ENCODE results near the gene OR6Y1.

The OR6Y1 gene

GRCh38 chr1:158537609-158538008 is 16.6 kb downstream of the OR6Y1 start:
- Histone ChIP-seq H3K9ac (ENCODE audit: low read length) (no peak overlapping the region), H2AFZ (ENCODE audit: low read depth, low read length) (no peak overlapping the region), H3K9me3 (ENCODE audit: insufficient read depth, low read length) (no peaks in the 10 kb centered on the region), H3K4me2 (ENCODE audit: low read length) (no peak overlapping the region), H3K27me3 (ENCODE audit: low read depth, low read length) (no peaks in the 10 kb centered on the region), H3K4me1 (ENCODE audit: low read length) (no peaks in the 10 kb centered on the region), H3K4me3 (ENCODE audit: low read length) (no peak overlapping the region), H4K20me1 (ENCODE audit: insufficient read depth, low read length) (no peaks in the 10 kb centered on the region), H3K27ac (ENCODE audit: low read length) (no peak overlapping the region), H3K79me2 (ENCODE audit: low read length) (no peaks in the 10 kb centered on the region), H3K36me3 (replicated peaks; ENCODE audit: low read depth, low read length) (no peaks in the 10 kb centered on the region)
- TF ChIP-seq, protein P1, sequence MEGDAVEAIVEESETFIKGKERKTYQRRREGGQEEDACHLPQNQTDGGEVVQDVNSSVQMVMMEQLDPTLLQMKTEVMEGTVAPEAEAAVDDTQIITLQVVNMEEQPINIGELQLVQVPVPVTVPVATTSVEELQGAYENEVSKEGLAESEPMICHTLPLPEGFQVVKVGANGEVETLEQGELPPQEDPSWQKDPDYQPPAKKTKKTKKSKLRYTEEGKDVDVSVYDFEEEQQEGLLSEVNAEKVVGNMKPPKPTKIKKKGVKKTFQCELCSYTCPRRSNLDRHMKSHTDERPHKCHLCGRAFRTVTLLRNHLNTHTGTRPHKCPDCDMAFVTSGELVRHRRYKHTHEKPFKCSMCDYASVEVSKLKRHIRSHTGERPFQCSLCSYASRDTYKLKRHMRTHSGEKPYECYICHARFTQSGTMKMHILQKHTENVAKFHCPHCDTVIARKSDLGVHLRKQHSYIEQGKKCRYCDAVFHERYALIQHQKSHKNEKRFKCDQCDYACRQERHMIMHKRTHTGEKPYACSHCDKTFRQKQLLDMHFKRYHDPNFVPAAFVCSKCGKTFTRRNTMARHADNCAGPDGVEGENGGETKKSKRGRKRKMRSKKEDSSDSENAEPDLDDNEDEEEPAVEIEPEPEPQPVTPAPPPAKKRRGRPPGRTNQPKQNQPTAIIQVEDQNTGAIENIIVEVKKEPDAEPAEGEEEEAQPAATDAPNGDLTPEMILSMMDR (IDR thresholded peaks at IDR 0.05; ENCODE audit: low read depth, low read length): no peak
- TF ChIP-seq EZH2phosphoT487 (IDR thresholded peaks at IDR 0.05; ENCODE audit: low read depth): no peak

GRCh38 chr1:158534496-158534895 is 19.7 kb downstream of the OR6Y1 start:
- Histone ChIP-seq H2AFZ (ENCODE audit: low read depth, low read length) (no peak overlapping the region), H3K27ac (ENCODE audit: low read length) (no peak overlapping the region), H3K4me2 (ENCODE audit: low read length) (no peak overlapping the region), H3K4me3 (ENCODE audit: low read length) (no peak overlapping the region), H3K9me3 (ENCODE audit: insufficient read depth, low read length) (no peaks in the 10 kb centered on the region), H3K4me1 (ENCODE audit: low read length) (no peaks in the 10 kb centered on the region), H3K79me2 (ENCODE audit: low read length) (no peaks in the 10 kb centered on the region), H3K27me3 (ENCODE audit: low read depth, low read length) (0 out of 2 replicates have a peak, but pooled peaks cover 4% of the 10 kb centered on the region), H3K9ac (ENCODE audit: low read length) (no peak overlapping the region), H4K20me1 (ENCODE audit: insufficient read depth, low read length) (no peaks in the 10 kb centered on the region), H3K36me3 (replicated peaks; ENCODE audit: low read depth, low read length) (no peaks in the 10 kb centered on the region)
- no peak for TF ChIP-seq EZH2phosphoT487 (IDR thresholded peaks at IDR 0.05; ENCODE audit: low read depth)
- TF ChIP-seq, protein P1 (IDR thresholded peaks at IDR 0.05; ENCODE audit: low read depth, low read length): no peak

DNA sequence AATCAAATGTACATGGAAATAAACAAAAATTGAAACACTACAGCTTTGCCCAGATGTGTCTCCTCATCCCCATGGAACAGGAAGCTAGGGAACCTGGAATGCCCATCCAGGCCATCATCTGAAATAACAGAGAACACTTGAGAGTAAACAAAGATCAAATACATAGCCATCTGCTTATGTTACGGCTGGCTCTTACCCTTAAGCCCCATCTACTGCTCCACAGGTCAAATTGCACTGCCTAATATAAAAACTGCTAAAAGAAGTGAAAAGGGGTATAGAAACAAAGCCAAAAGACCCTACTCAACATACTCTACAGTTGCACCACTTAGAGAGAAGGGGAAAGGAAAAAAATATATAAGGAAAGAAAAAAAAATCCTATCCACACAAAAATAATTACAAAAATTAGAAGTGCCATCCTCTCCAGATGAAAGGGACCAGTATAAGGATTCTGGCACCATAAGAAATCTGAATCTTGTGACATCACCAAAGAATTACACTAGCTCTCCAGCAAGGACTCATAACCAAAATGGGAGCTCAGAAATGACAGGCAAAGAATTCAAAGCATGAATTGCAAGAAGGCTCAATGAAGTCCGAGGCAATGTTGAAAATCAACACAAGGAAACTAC is 26.9 kb downstream of the OR6Y1 start:
- Histone ChIP-seq H3K9me3 (ENCODE audit: insufficient read depth, low read length) (no peaks in the 10 kb centered on the region), H3K4me1 (ENCODE audit: low read length) (no peaks in the 10 kb centered on the region), H3K9ac (ENCODE audit: low read length) (no peak overlapping the region), H3K36me3 (replicated peaks; ENCODE audit: low read depth, low read length) (no peaks in the 10 kb centered on the region), H3K27ac (ENCODE audit: low read length) (no peak overlapping the region), H3K4me3 (ENCODE audit: low read length) (no peak overlapping the region), H3K27me3 (ENCODE audit: low read depth, low read length) (peaks cover 16% of the 10 kb centered on the region; the same call in 1 of the 2 replicates), H4K20me1 (ENCODE audit: insufficient read depth, low read length) (no peaks in the 10 kb centered on the region), H3K4me2 (ENCODE audit: low read length) (no peak overlapping the region), H2AFZ (ENCODE audit: low read depth, low read length) (no peak overlapping the region), H3K79me2 (ENCODE audit: low read length) (no peaks in the 10 kb centered on the region)
- TF ChIP-seq, protein P1 (IDR thresholded peaks at IDR 0.05; ENCODE audit: low read depth, low read length): peak; percentile 80
- TF ChIP-seq EZH2phosphoT487 (IDR thresholded peaks at IDR 0.05; ENCODE audit: low read depth): no peak

- H3K27ac ChIP-seq (ENCODE audit: low read length): no peak overlapping the region
These were observed 32.5 kb downstream of the OR6Y1 start for GRCh38 chr1:158521666-158522058.

More at GRCh38 chr1:158521666-158522058, 32.5 kb downstream of the OR6Y1 start:
- H3K9me3 ChIP-seq (ENCODE audit: insufficient read depth, low read length): no peaks in the 10 kb centered on the region
- H3K27me3 ChIP-seq (ENCODE audit: low read depth, low read length): peaks cover 6% of the 10 kb centered on the region; the same call in 1 of the 2 replicates
- no peaks in the 10 kb centered on the region for H3K4me1 ChIP-seq (ENCODE audit: low read length)
- H4K20me1 ChIP-seq (ENCODE audit: insufficient read depth, low read length): no peaks in the 10 kb centered on the region
- H3K9ac ChIP-seq (ENCODE audit: low read length): no peak overlapping the region
- H3K36me3 ChIP-seq (replicated peaks; ENCODE audit: low read depth, low read length): no peaks in the 10 kb centered on the region
- H3K4me2 ChIP-seq (ENCODE audit: low read length): no peak overlapping the region
- H3K4me3 ChIP-seq (ENCODE audit: low read length): no peak overlapping the region
- H2AFZ ChIP-seq (ENCODE audit: low read depth, low read length): no peak overlapping the region
- TF ChIP-seq, protein P1 (IDR thresholded peaks at IDR 0.05; ENCODE audit: low read depth, low read length): no peak
- no peak for TF ChIP-seq EZH2phosphoT487 (IDR thresholded peaks at IDR 0.05; ENCODE audit: low read depth)
- no peaks in the 10 kb centered on the region for H3K79me2 ChIP-seq (ENCODE audit: low read length)
